T-helper 22 cell (primary cell): ENCODE data around the gene GABRB1.

ENCODE experiments used
- DNase-seq: peaks from one replicate; pipeline ENCODE4 v3.0.0-alpha.2; 2020; ENCODE audit warnings: low read depth

GABRB1 gene

GRCh38 chr4:47031011-47031678 is at the start of gene GABRB1:
Gene GABRB1 (plus strand): TSS chr4:47031567.
- DNase-seq, result no peak

GRCh38 chr4:46984781-46985180 is 46.6 kb upstream of the GABRB1 start:
- DNase-seq, result no peak

GRCh38 chr4:46986922-46987638 is 44.3 kb upstream of the GABRB1 start:
- no peak for DNase-seq

GRCh38 chr4:46992338-46992737 is 39.0 kb upstream of the GABRB1 start:
- no peak for DNase-seq

- DNase-seq, result no peak
These were observed 38.0 kb upstream of the GABRB1 start, which contains the start of gene GABRA4 for GRCh38 chr4:46993075-46994006. Gene GABRA4 (minus strand): TSS chr4:46993581. CDS start chr4:46993424, 157 bp downstream.

- DNase-seq, result no peak
These were observed 37.4 kb upstream of the GABRB1 start for GRCh38 chr4:46994007-46994405.

- no peak for DNase-seq
These were observed 31.8 kb upstream of the GABRB1 start for GRCh38 chr4:46999566-46999965.

- DNase-seq, result no peak
These were observed 31.0 kb upstream of the GABRB1 start for GRCh38 chr4:47000406-47000805.

GRCh38 chr4:47002580-47002979 is 28.8 kb upstream of the GABRB1 start:
- DNase-seq, result no peak

GRCh38 chr4:47010347-47010911 is 20.9 kb upstream of the GABRB1 start:
- no peak for DNase-seq

GRCh38 chr4:47010912-47011446 is 20.4 kb upstream of the GABRB1 start:
- no peak for DNase-seq

- DNase-seq, result no peak
These were observed 18.7 kb upstream of the GABRB1 start for GRCh38 chr4:47012676-47013075.

- no peak for DNase-seq
These were observed 18.0 kb upstream of the GABRB1 start for GRCh38 chr4:47013373-47013772.

- no peak for DNase-seq
These were observed 14.3 kb upstream of the GABRB1 start for GRCh38 chr4:47017081-47017480.

GRCh38 chr4:47017494-47017893 is 13.9 kb upstream of the GABRB1 start:
- DNase-seq, result no peak

- no peak for DNase-seq
These were observed 511 bp downstream of the GABRB1 start for GRCh38 chr4:47031751-47032404.

- no peak for DNase-seq
These were observed 1.2 kb downstream of the GABRB1 start for GRCh38 chr4:47032405-47033106.

GRCh38 chr4:47038263-47038662 is 6.9 kb downstream of the GABRB1 start:
- no peak for DNase-seq

- no peak for DNase-seq
These were observed 9.5 kb downstream of the GABRB1 start for GRCh38 chr4:47040828-47041227.

- no peak for DNase-seq
These were observed 12.5 kb downstream of the GABRB1 start for GRCh38 chr4:47043821-47044220.

- no peak for DNase-seq
These were observed 13.9 kb downstream of the GABRB1 start for GRCh38 chr4:47045261-47045660.
